GM12878 (cell line): Measurements from ENCODE around the gene MTRF1. TPM values are rescaled to one million over a fixed set of nuclear protein-coding genes. Genes with fewer than 3 reads are reported as not detected.

Source experiments
- ASH2L ChIP-seq: fragments of 300-600, 200-600 bp; sonication (generic); IDR thresholded peaks from 2 replicates; pipeline ENCODE4 v1.6.1; 2017; ENCODE audit warnings: low read depth, mild to moderate bottlenecking, borderline replicate concordance
- BACH1 ChIP-seq: fragments of 450-650 bp; IDR thresholded peaks from 2 replicates; pipeline ENCODE4 v1.6.1; 2017; ENCODE audit warnings: mild to moderate bottlenecking, borderline replicate concordance
- FOS ChIP-seq: IDR thresholded peaks from 3 replicates; pipeline ENCODE4 v1.6.1; 2011; ENCODE audit warnings: borderline replicate concordance; ENCODE audit not compliant: insufficient read length; ENCODE audit errors: extremely low read depth
- KLF5 ChIP-seq: fragments of 450-650 bp; IDR thresholded peaks from 2 replicates; pipeline ENCODE4 v1.6.1; 2014; ENCODE audit warnings: mild to moderate bottlenecking; ENCODE audit not compliant: partially characterized antibody
- MTA2 ChIP-seq: fragments of 450-650 bp; IDR thresholded peaks from 2 replicates; pipeline ENCODE4 v1.6.1; 2016; ENCODE audit warnings: low read depth, mild to moderate bottlenecking, moderate library complexity
- STAT3 ChIP-seq: IDR thresholded peaks from 2 replicates; pipeline ENCODE4 v1.6.1; 2011; ENCODE audit warnings: low read depth, low read length, improper control_type of control experiment
- TARDBP ChIP-seq: IDR thresholded peaks from 2 replicates; pipeline ENCODE4 v1.6.1; 2016; ENCODE audit warnings: borderline replicate concordance
- TBL1XR1 ChIP-seq: IDR thresholded peaks from 2 replicates; pipeline ENCODE4 v1.6.1; 2012; ENCODE audit warnings: low read depth, low read length, improper control_type of control experiment
- polyA plus RNA-seq, 11 experiments: library from polyadenylated mRNA; depleted of rRNA in 4 of 11; unstranded in 6 of 11; stranded (reverse) in 5 of 11; fragments of >200 nt; fragmentation: Nextera tagmentation in 4 of 11; fragmentation: Illumina TruSeq in 1 of 11; extraction: Ambion mirVana in 4 of 11; extraction: Trizol in 1 of 11; gene quantifications; 1 replicate in 1 of 11; 2 replicates in 10 of 11; pipeline versions ENCODE4 v1.2.1 to v1.2.3, GENCODE V29; 2011 to 2016; ENCODE audit warnings: inconsistent platforms in 2 of 11, missing spikeins in 2 of 11, low read depth in 1 of 11
- total RNA-seq, 4 experiments: library from RNA; depleted of rRNA in 3 of 4; stranded (reverse); fragments of >200 nt in 3 of 4; fragmentation: Illumina TruSeq in 1 of 4; extraction: Trizol in 1 of 4; gene quantifications; 2 replicates each; pipeline versions ENCODE4 v1.2.1 to v1.2.3, GENCODE V29; 2013 to 2021
- TF ChIP-seq, protein P1 (sequence below): fragments of 450-650 bp; IDR thresholded peaks from 2 replicates; pipeline ENCODE4 v1.6.1; 2017; ENCODE audit warnings: mild to moderate bottlenecking, moderate library complexity
- TF ChIP-seq, protein P2 (sequence below): fragments of 450-650 bp; IDR thresholded peaks from 2 replicates; pipeline ENCODE4 v1.6.1; 2017; ENCODE audit warnings: mild to moderate bottlenecking, moderate library complexity
- TF ChIP-seq, protein P3 (sequence below): fragments of 450-650 bp; IDR thresholded peaks from 2 replicates; pipeline ENCODE4 v1.6.1; 2017; ENCODE audit warnings: low read depth, mild to moderate bottlenecking, moderate library complexity
- TF ChIP-seq, protein P4 (sequence below): IDR thresholded peaks from 2 replicates; pipeline ENCODE4 v1.6.1; 2012; ENCODE audit warnings: mild to moderate bottlenecking, low read depth, low read length
- TF ChIP-seq, protein P5 (sequence below): fragments of 450-650 bp; IDR thresholded peaks from 2 replicates; pipeline ENCODE4 v1.6.1; 2017; ENCODE audit warnings: borderline replicate concordance

The MTRF1 gene
- total and polyA plus RNA-seq, 10 of the 15 experiments (the other 5 are each of a cell fraction or from before 2014, with no cell fraction given) = 12.1 to 33.7 (median 20.6) TPM

DNA sequence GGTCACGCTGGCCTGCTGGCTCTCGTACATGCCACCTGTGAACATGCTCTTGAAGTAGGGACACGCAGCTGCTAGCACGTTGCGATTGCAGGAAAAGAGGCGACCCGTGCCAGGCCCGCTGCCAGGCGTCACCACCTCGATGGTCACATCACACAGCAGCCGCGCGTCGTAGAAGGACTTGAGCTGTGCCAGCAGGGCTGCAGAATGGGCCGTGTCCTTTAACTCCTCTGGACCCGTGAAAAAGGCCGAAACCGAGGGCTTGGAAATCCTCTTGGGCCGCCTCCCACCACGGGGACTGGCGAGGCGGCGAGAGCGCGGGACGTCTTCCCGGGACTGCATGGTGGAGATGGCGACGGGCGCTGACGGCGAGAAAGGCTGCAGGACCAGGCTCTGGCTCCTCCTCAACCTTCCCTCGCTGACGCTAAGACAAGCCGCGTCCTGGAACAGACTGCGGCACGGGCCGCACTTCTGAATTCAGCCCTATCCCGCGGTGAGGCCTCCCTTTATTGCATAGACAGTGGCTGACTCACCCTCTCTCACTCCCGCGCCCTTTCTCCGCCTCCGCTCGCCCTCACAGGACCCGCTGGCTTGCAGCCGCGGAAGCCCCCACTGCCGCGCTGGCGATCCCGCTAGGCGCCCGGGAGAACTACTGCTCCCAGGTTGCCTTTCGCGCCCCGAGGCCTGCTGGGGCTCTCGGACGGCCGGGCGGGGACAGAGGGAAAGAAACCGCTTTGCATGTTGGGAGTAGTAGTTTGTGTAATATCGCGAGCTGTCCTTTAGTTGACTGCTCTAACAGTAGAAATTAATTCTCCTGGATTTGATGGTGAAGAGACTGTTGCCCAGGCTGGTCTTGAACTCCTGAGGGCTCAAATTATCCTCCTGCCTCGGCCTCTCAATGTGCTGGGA lies 69.2 kb downstream of the MTRF1 start, which contains the start of gene KBTBD7 (continued):
- TF ChIP-seq, protein P1, sequence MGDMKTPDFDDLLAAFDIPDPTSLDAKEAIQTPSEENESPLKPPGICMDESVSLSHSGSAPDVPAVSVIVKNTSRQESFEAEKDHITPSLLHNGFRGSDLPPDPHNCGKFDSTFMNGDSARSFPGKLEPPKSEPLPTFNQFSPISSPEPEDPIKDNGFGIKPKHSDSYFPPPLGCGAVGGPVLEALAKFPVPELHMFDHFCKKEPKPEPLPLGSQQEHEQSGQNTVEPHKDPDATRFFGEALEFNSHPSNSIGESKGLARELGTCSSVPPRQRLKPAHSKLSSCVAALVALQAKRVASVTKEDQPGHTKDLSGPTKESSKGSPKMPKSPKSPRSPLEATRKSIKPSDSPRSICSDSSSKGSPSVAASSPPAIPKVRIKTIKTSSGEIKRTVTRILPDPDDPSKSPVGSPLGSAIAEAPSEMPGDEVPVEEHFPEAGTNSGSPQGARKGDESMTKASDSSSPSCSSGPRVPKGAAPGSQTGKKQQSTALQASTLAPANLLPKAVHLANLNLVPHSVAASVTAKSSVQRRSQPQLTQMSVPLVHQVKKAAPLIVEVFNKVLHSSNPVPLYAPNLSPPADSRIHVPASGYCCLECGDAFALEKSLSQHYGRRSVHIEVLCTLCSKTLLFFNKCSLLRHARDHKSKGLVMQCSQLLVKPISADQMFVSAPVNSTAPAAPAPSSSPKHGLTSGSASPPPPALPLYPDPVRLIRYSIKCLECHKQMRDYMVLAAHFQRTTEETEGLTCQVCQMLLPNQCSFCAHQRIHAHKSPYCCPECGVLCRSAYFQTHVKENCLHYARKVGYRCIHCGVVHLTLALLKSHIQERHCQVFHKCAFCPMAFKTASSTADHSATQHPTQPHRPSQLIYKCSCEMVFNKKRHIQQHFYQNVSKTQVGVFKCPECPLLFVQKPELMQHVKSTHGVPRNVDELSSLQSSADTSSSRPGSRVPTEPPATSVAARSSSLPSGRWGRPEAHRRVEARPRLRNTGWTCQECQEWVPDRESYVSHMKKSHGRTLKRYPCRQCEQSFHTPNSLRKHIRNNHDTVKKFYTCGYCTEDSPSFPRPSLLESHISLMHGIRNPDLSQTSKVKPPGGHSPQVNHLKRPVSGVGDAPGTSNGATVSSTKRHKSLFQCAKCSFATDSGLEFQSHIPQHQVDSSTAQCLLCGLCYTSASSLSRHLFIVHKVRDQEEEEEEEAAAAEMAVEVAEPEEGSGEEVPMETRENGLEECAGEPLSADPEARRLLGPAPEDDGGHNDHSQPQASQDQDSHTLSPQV = no peak
- TF ChIP-seq MTA2 (no peak), FOS (no peak), TARDBP (peak; percentile 96), TBL1XR1 (no peak; the same call in 1 of the 2 replicates), BACH1 (peak; percentile 49; the same call in 1 of the 2 replicates), KLF5 (peak; percentile 46), STAT3 (no peak), ASH2L (no peak)
- TF ChIP-seq, protein P2, sequence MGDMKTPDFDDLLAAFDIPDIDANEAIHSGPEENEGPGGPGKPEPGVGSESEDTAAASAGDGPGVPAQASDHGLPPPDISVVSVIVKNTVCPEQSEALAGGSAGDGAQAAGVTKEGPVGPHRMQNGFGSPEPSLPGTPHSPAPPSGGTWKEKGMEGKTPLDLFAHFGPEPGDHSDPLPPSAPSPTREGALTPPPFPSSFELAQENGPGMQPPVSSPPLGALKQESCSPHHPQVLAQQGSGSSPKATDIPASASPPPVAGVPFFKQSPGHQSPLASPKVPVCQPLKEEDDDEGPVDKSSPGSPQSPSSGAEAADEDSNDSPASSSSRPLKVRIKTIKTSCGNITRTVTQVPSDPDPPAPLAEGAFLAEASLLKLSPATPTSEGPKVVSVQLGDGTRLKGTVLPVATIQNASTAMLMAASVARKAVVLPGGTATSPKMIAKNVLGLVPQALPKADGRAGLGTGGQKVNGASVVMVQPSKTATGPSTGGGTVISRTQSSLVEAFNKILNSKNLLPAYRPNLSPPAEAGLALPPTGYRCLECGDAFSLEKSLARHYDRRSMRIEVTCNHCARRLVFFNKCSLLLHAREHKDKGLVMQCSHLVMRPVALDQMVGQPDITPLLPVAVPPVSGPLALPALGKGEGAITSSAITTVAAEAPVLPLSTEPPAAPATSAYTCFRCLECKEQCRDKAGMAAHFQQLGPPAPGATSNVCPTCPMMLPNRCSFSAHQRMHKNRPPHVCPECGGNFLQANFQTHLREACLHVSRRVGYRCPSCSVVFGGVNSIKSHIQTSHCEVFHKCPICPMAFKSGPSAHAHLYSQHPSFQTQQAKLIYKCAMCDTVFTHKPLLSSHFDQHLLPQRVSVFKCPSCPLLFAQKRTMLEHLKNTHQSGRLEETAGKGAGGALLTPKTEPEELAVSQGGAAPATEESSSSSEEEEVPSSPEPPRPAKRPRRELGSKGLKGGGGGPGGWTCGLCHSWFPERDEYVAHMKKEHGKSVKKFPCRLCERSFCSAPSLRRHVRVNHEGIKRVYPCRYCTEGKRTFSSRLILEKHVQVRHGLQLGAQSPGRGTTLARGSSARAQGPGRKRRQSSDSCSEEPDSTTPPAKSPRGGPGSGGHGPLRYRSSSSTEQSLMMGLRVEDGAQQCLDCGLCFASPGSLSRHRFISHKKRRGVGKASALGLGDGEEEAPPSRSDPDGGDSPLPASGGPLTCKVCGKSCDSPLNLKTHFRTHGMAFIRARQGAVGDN = peak; percentile 36; the same call in 1 of the 2 replicates
- TF ChIP-seq, protein P3, sequence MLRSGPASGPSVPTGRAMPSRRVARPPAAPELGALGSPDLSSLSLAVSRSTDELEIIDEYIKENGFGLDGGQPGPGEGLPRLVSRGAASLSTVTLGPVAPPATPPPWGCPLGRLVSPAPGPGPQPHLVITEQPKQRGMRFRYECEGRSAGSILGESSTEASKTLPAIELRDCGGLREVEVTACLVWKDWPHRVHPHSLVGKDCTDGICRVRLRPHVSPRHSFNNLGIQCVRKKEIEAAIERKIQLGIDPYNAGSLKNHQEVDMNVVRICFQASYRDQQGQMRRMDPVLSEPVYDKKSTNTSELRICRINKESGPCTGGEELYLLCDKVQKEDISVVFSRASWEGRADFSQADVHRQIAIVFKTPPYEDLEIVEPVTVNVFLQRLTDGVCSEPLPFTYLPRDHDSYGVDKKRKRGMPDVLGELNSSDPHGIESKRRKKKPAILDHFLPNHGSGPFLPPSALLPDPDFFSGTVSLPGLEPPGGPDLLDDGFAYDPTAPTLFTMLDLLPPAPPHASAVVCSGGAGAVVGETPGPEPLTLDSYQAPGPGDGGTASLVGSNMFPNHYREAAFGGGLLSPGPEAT = peak; percentile 51; the same call in 1 of the 2 replicates
- TF ChIP-seq, protein P4, sequence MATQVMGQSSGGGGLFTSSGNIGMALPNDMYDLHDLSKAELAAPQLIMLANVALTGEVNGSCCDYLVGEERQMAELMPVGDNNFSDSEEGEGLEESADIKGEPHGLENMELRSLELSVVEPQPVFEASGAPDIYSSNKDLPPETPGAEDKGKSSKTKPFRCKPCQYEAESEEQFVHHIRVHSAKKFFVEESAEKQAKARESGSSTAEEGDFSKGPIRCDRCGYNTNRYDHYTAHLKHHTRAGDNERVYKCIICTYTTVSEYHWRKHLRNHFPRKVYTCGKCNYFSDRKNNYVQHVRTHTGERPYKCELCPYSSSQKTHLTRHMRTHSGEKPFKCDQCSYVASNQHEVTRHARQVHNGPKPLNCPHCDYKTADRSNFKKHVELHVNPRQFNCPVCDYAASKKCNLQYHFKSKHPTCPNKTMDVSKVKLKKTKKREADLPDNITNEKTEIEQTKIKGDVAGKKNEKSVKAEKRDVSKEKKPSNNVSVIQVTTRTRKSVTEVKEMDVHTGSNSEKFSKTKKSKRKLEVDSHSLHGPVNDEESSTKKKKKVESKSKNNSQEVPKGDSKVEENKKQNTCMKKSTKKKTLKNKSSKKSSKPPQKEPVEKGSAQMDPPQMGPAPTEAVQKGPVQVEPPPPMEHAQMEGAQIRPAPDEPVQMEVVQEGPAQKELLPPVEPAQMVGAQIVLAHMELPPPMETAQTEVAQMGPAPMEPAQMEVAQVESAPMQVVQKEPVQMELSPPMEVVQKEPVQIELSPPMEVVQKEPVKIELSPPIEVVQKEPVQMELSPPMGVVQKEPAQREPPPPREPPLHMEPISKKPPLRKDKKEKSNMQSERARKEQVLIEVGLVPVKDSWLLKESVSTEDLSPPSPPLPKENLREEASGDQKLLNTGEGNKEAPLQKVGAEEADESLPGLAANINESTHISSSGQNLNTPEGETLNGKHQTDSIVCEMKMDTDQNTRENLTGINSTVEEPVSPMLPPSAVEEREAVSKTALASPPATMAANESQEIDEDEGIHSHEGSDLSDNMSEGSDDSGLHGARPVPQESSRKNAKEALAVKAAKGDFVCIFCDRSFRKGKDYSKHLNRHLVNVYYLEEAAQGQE = no peak
- TF ChIP-seq, protein P5, sequence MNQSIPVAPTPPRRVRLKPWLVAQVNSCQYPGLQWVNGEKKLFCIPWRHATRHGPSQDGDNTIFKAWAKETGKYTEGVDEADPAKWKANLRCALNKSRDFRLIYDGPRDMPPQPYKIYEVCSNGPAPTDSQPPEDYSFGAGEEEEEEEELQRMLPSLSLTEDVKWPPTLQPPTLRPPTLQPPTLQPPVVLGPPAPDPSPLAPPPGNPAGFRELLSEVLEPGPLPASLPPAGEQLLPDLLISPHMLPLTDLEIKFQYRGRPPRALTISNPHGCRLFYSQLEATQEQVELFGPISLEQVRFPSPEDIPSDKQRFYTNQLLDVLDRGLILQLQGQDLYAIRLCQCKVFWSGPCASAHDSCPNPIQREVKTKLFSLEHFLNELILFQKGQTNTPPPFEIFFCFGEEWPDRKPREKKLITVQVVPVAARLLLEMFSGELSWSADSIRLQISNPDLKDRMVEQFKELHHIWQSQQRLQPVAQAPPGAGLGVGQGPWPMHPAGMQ = no peak
